Body of pancreas (tissue), 4 donors: ENCODE results near the gene LRRC56. TPM values are rescaled to one million over a fixed set of nuclear protein-coding genes. Genes with fewer than 3 reads are reported as not detected.

Source experiments
- ATAC-seq: fragments of 150-250 bp; one replicate; pipeline ENCODE4 v1.9.1; 2016
- DNase-seq, 4 donors: peaks; one replicate each; pipeline ENCODE4 v3.0.0-alpha.2; 2019
- H3K27ac ChIP-seq, 4 donors: fragments of 200-600 bp; sonication (generic); 1 replicate in 3 of 4; 2 replicates in 1 of 4; pipeline versions ENCODE4 v1.5.1 to v1.6.1; 2016 to 2019; ENCODE audit warnings: mild to moderate bottlenecking in 1 of 4, mixed read lengths in 1 of 4, moderate library complexity in 1 of 4
- H3K27me3 ChIP-seq, 2 donors: fragments of 200-600 bp; sonication (generic); one replicate each; pipeline ENCODE4 v1.6.0; 2016; ENCODE audit warnings: mild to moderate bottlenecking in 1 of 2
- H3K36me3 ChIP-seq, 2 donors: fragments of 200-600 bp; sonication (generic); replicated peaks in 1 of 2; 2 replicates each; pipeline ENCODE4 v1.5.1; 2016; ENCODE audit warnings: low read depth in 2 of 2; ENCODE audit not compliant: insufficient read depth in 1 of 2
- H3K4me1 ChIP-seq: fragments of 200-600 bp; sonication (generic); one replicate; pipeline ENCODE4 v1.6.0; 2016
- H3K4me3 ChIP-seq, 2 donors: fragments of 200-600 bp; sonication (generic); 1 replicate in 1 of 2; 2 replicates in 1 of 2; pipeline ENCODE4 v1.5.1; 2016 to 2019
- H3K9me3 ChIP-seq, 3 donors: fragments of 200-600 bp; sonication (generic); 1 replicate in 2 of 3; 2 replicates in 1 of 3; pipeline ENCODE4 v1.5.1; 2016
- POLR2A ChIP-seq, 3 donors: fragments of 450-650 bp; IDR thresholded peaks; one replicate each; pipeline ENCODE4 v1.6.1; 2016; ENCODE audit warnings: antibody characterized with exemption in 3 of 3, mild to moderate bottlenecking in 2 of 3
- WGBS, 2 donors: methylation state at CpG; one replicate each; pipeline ENCODE4 v1.1.5; 2017; 5-methylcytosine and 5-hydroxymethylcytosine counted together
- intact Hi-C: fragments of 100-400 bp; cut with DNase I; formaldehyde crosslinking; loops from one replicate; pipeline ENCODE4 v1.15.1; 2023
- total RNA-seq, 2 donors: library from RNA; depleted of rRNA; stranded (reverse); fragments of >200 nt; gene quantifications; one replicate each; pipeline ENCODE4 v1.1.0, GENCODE V29; 2016
- TF ChIP-seq, protein P1 (sequence below), 7 experiments: fragments of 450-650 bp in 4 of 7; fragments of 200-600 bp in 3 of 7; sonication (generic) in 3 of 7; IDR thresholded peaks; one replicate each; pipeline ENCODE4 v1.5.1; 2016 to 2019; ENCODE audit warnings: antibody characterized with exemption in 7 of 7

The LRRC56 gene
- total RNA-seq, 2 donors from 2014 or later = 1.6 to 2.3 TPM

DNA sequence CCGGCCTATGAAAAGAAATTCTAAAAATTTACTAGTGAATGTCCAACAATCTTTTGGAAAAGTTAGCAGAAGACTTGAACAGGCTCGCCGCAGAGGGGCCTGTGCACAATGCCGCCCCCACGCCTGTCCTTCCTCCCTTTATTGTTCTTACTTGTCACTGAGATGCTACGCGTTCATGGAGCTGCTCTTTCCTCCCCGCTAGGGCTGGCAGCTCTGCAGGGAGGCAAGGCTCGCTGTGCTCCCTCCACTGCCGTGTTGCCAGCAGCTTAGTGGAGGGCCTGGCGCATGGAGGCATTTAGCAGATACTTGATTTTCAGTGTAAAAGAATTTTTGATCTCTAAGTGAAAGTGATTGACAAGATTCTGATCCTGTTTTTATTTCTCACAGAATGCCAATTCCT, 53.7 kb downstream of the LRRC56 start:
- DNase-seq (no peak), ATAC-seq (no peak)
- Histone ChIP-seq H3K4me3 (no peak overlapping the region), H3K4me1 (no peaks in the 10 kb centered on the region), H3K36me3 (peaks cover 18 to 43% of the 10 kb centered on the region in 2 donors), H3K9me3 (no peaks in the 10 kb centered on the region), H3K27ac (no peak overlapping the region), H3K27me3 (no peaks in the 10 kb centered on the region)
- WGBS, 2 donors = 79 to 86% methylated on average over 11 of the region's 11 CpGs
- intact Hi-C loops = no loop called here
- no peak for TF ChIP-seq POLR2A (IDR thresholded peaks at IDR 0.05)
- TF ChIP-seq, protein P1, sequence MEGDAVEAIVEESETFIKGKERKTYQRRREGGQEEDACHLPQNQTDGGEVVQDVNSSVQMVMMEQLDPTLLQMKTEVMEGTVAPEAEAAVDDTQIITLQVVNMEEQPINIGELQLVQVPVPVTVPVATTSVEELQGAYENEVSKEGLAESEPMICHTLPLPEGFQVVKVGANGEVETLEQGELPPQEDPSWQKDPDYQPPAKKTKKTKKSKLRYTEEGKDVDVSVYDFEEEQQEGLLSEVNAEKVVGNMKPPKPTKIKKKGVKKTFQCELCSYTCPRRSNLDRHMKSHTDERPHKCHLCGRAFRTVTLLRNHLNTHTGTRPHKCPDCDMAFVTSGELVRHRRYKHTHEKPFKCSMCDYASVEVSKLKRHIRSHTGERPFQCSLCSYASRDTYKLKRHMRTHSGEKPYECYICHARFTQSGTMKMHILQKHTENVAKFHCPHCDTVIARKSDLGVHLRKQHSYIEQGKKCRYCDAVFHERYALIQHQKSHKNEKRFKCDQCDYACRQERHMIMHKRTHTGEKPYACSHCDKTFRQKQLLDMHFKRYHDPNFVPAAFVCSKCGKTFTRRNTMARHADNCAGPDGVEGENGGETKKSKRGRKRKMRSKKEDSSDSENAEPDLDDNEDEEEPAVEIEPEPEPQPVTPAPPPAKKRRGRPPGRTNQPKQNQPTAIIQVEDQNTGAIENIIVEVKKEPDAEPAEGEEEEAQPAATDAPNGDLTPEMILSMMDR (IDR thresholded peaks at IDR 0.05) = no peak

DNA sequence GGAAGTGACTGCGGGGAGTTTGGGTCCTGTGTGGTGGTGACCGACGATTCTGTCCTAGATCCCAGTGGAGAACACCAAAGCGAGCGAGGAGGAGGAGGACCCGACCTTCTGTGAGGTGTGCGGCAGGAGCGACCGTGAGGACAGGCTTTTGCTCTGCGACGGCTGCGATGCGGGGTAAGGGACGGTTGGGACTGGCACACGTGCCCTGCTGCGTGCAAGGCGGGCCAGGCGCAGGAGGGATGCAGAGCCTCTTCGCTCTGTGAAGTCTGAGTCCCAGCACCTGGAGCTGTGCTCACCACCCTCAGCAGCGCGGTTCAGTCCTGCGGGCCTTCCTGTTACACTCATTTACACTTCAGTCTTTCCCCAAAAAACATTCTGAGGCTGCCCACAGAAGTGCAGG, 55.2 kb downstream of the LRRC56 start:
- no peaks in the 10 kb centered on the region for H3K27me3 ChIP-seq
- WGBS, 2 donors = 92 to 97% methylated on average over 22 of the region's 22 CpGs
- intact Hi-C loops = no loop called here
- DNase-seq (no peak), ATAC-seq (no peak)
- H3K4me1 ChIP-seq = no peaks in the 10 kb centered on the region
- TF ChIP-seq, protein P1 (IDR thresholded peaks at IDR 0.05) = no peak
- no peak for TF ChIP-seq POLR2A (IDR thresholded peaks at IDR 0.05)
- H3K9me3 ChIP-seq = no peaks in the 10 kb centered on the region
- no peak overlapping the region for H3K4me3 ChIP-seq
- H3K36me3 ChIP-seq = peaks cover 18 to 38% of the 10 kb centered on the region in 2 donors
- H3K27ac ChIP-seq = no peak overlapping the region

DNA sequence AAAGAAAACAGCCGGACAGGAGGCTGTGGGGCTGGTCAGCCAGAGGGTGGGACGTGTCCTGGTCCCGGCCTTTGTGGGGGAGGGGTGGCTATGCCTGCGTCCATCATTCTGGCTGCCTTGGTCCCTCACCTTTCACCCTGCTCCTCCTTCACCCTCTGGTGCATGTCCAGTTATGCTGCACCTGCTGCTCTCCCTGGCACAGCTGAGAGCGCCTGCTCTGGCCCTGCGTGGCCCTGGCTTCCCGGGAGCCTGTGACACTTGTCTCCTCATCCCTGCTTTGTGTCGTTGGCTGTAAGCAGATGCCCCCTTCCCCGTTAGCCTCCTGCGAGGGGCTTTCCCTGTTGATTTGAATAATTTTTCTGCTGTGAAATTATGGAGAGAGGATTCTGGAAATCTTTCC, 55.6 kb downstream of the LRRC56 start:
- intact Hi-C loops = no loop called here
- Histone ChIP-seq H3K27me3 (no peaks in the 10 kb centered on the region), H3K4me3 (no peak overlapping the region), H3K9me3 (no peaks in the 10 kb centered on the region), H3K36me3 (peaks cover 18 to 38% of the 10 kb centered on the region in 2 donors), H3K27ac (no peak overlapping the region), H3K4me1 (no peaks in the 10 kb centered on the region)
- ATAC-seq (no peak), DNase-seq (no peak)
- 87 to 88% methylated on average over 10 of the region's 10 CpGs for WGBS, 2 donors
- TF ChIP-seq, protein P1 (IDR thresholded peaks at IDR 0.05) = no peak
- no peak for TF ChIP-seq POLR2A (IDR thresholded peaks at IDR 0.05)

DNA sequence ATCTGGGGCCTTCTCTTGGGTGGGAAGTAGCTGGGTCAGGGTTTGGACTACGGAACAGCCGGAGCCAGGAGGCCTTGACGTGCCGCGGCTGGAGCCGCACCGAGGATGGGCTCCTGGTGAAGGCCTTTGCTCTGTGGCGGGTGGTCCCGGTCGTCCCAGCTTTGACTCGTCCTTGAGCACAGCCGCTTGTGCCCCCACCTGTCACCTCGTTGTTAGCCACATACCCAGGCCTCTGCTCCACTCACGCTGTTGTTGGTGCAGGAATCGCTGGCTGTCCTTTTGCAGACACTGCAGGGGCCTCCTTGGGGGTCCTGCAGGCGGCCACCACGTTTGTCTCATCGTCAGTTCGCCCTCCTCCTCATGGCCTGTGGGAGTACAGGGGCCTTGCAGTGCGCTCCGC, 56.0 kb downstream of the LRRC56 start:
- 91 to 96% methylated on average over 12 to 14 of the region's 21 CpGs for WGBS, 2 donors
- Histone ChIP-seq H3K27ac (no peak overlapping the region), H3K36me3 (peaks cover 18 to 41% of the 10 kb centered on the region in 2 donors), H3K4me1 (no peaks in the 10 kb centered on the region), H3K9me3 (no peaks in the 10 kb centered on the region), H3K27me3 (no peaks in the 10 kb centered on the region), H3K4me3 (no peak overlapping the region)
- TF ChIP-seq, protein P1 (IDR thresholded peaks at IDR 0.05) = no peak
- TF ChIP-seq POLR2A (IDR thresholded peaks at IDR 0.05) = no peak
- ATAC-seq = no peak
- DNase-seq = no peak
- intact Hi-C loops = no loop called here

DNA sequence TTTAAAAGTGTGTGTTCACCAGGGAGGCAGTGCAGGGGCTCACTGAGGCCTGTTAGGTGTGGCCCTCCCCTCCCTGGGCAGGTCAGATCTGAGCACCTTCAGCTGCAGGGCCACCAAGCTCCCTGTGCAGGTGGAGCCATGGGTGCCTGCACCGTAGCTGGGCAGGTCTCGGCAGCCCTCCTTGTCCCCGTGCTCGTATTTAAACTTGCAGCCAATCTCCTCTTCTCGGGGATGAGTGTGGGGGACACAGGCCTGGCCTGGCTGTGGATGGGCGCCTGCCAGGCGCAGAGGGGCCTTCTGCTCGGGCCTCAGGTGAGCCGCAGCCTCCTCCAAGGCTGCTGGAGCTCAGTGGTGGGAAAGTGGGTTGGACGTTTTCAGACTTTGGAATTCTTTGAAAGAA, 58.1 kb downstream of the LRRC56 start:
- TF ChIP-seq, protein P1 (IDR thresholded peaks at IDR 0.05) = no peak
- TF ChIP-seq POLR2A (IDR thresholded peaks at IDR 0.05) = no peak
- H3K27ac ChIP-seq = no peak overlapping the region
- H3K4me3 ChIP-seq = no peak overlapping the region
- intact Hi-C loops = no loop called here
- DNase-seq (no peak), ATAC-seq (no peak)
- H3K9me3 ChIP-seq = no peaks in the 10 kb centered on the region
- H3K36me3 ChIP-seq = peaks cover 18 to 41% of the 10 kb centered on the region in 2 donors
- no peaks in the 10 kb centered on the region for H3K4me1 ChIP-seq
- WGBS, 2 donors = 87 to 90% methylated on average over 3 to 10 of the region's 10 CpGs
- H3K27me3 ChIP-seq = no peaks in the 10 kb centered on the region
